GM23338 (cell line): ENCODE measurements around the gene FXN. TPM values are rescaled to one million over a fixed set of nuclear protein-coding genes. Genes with fewer than 3 reads are reported as not detected.

Experiments used
- ATAC-seq: fragments of 200-7000 bp; cut with Tn5 transposase; 3 replicates; pipeline ENCODE4 v1.9.1; 2020
- DNase-seq: peaks from one replicate; pipeline ENCODE4 v3.0.0-alpha.2; 2015; ENCODE audit warnings: low spot score
- H2AFZ ChIP-seq: fragments of 200-600 bp; sonication (generic); 2 replicates; pipeline ENCODE4 v1.8.0; 2016; ENCODE audit warnings: antibody characterized with exemption, mild to moderate bottlenecking, moderate library complexity
- H3F3A ChIP-seq: fragments of 200-600 bp; sonication (generic); replicated peaks from 2 replicates; pipeline ENCODE4 v1.8.0; 2017; ENCODE audit warnings: antibody characterized with exemption, mixed run types, low read depth
- H3K27ac ChIP-seq: fragments of 200-600 bp; sonication (generic); 2 replicates; pipeline ENCODE4 v1.6.1; 2016; ENCODE audit warnings: low read depth
- H3K27me3 ChIP-seq: fragments of 200-600 bp; sonication (generic); 2 replicates; pipeline ENCODE4 v1.8.0; 2016; ENCODE audit warnings: mild to moderate bottlenecking, mixed run types, moderate library complexity; ENCODE audit not compliant: insufficient read depth
- H3K36me3 ChIP-seq: fragments of 200-600 bp; sonication (generic); 2 replicates; pipeline ENCODE4 v1.8.0; 2016; ENCODE audit warnings: mild to moderate bottlenecking; ENCODE audit not compliant: insufficient read depth
- H3K4me1 ChIP-seq: fragments of 200-600 bp; sonication (generic); 2 replicates; pipeline ENCODE4 v1.8.0; 2016; ENCODE audit warnings: mild to moderate bottlenecking, moderate library complexity; ENCODE audit not compliant: insufficient read depth
- H3K4me2 ChIP-seq: fragments of 200-600 bp; sonication (generic); 2 replicates; pipeline ENCODE4 v1.7.1; 2017; ENCODE audit warnings: mixed run types
- H3K4me3 ChIP-seq: fragments of 200-600 bp; sonication (generic); 2 replicates; pipeline ENCODE4 v1.6.1; 2016; ENCODE audit warnings: mixed run types
- H3K79me2 ChIP-seq: fragments of 200-600 bp; sonication (generic); replicated peaks from 2 replicates; pipeline ENCODE4 v1.8.0; 2017; ENCODE audit warnings: mild to moderate bottlenecking; ENCODE audit not compliant: insufficient read depth
- H3K9me2 ChIP-seq: fragments of 200-600 bp; sonication (generic); 2 replicates; pipeline ENCODE4 v1.8.0; 2017; ENCODE audit not compliant: insufficient read depth
- H4K20me1 ChIP-seq: fragments of 200-600 bp; sonication (generic); replicated peaks from 2 replicates; pipeline ENCODE4 v1.8.0; 2017; ENCODE audit warnings: mild to moderate bottlenecking; ENCODE audit not compliant: insufficient read depth
- H3K27ac Mint-ChIP-seq: 2 replicates; pipeline ENCODE4 v1.8.0; 2020; ENCODE audit warnings: inconsistent platforms, mild to moderate bottlenecking, moderate library complexity, mixed read lengths
- H3K27me3 Mint-ChIP-seq: 3 replicates; pipeline ENCODE4 v1.8.0; 2022; ENCODE audit warnings: low read depth, mild to moderate bottlenecking, moderate library complexity, mixed read lengths, inconsistent platforms; ENCODE audit not compliant: insufficient read depth, poor library complexity
- H3K36me3 Mint-ChIP-seq: 3 replicates; pipeline ENCODE4 v1.8.0; 2021; ENCODE audit warnings: low read depth, mild to moderate bottlenecking, inconsistent platforms, moderate library complexity, mixed read lengths
- H3K4me1 Mint-ChIP-seq: 3 replicates; pipeline ENCODE4 v1.8.0; 2020; ENCODE audit warnings: mild to moderate bottlenecking, inconsistent platforms, mixed read lengths
- H3K4me3 Mint-ChIP-seq: 3 replicates; pipeline ENCODE4 v1.8.0; 2021; ENCODE audit warnings: moderate library complexity, mild to moderate bottlenecking, inconsistent platforms, mixed read lengths
- H3K9me3 Mint-ChIP-seq: 3 replicates; pipeline ENCODE4 v1.8.0; 2020; ENCODE audit warnings: moderate library complexity, mild to moderate bottlenecking, inconsistent platforms, mixed read lengths
- CREB1 ChIP-seq: fragments of 250-450 bp; sonication (Bioruptor Pico); IDR thresholded peaks from 2 replicates; pipeline ENCODE4 v1.5.0; 2020; ENCODE audit warnings: low read depth, mild to moderate bottlenecking, moderate library complexity
- CTCF ChIP-seq, 2 experiments: fragments of 200-600 bp in 1 of 2; sonication (generic) in 1 of 2; conservative IDR thresholded peaks; 2 replicates each; pipeline versions ENCODE4 v1.5.1 to v1.6.1; 2016 to 2017; ENCODE audit warnings: antibody characterized with exemption in 2 of 2, low read depth in 2 of 2, mild to moderate bottlenecking in 2 of 2, moderate library complexity in 1 of 2
- ETS1 ChIP-seq: IDR thresholded peaks from 2 replicates; pipeline ENCODE4 v1.6.1; 2016; ENCODE audit warnings: antibody characterized with exemption
- EZH2 ChIP-seq: fragments of 200-600 bp; sonication (generic); IDR thresholded peaks from one replicate; pipeline ENCODE4 v1.8.0; 2017; ENCODE audit warnings: antibody characterized with exemption, mild to moderate bottlenecking, low read depth; ENCODE audit not compliant: unreplicated experiment
- EZH2phosphoT487 ChIP-seq: fragments of 200-600 bp; sonication (generic); IDR thresholded peaks from one replicate; pipeline ENCODE4 v1.8.1; 2018; ENCODE audit warnings: antibody characterized with exemption; ENCODE audit not compliant: unreplicated experiment
- JUNB ChIP-seq: IDR thresholded peaks from one replicate; pipeline ENCODE4 v1.6.1; 2016; ENCODE audit warnings: antibody characterized with exemption; ENCODE audit not compliant: unreplicated experiment
- NANOG ChIP-seq: IDR thresholded peaks from 2 replicates; pipeline ENCODE4 v1.6.1; 2016; ENCODE audit warnings: antibody characterized with exemption, borderline replicate concordance
- POLR2AphosphoS5 ChIP-seq: IDR thresholded peaks from 2 replicates; pipeline ENCODE4 v1.6.1; 2016; ENCODE audit warnings: antibody characterized with exemption, low read depth
- REST ChIP-seq: IDR thresholded peaks from one replicate; pipeline ENCODE4 v1.6.1; 2018; ENCODE audit warnings: antibody characterized with exemption; ENCODE audit not compliant: unreplicated experiment
- STAT1 ChIP-seq: IDR thresholded peaks from one replicate; pipeline ENCODE4 v1.6.1; 2016; ENCODE audit warnings: antibody characterized with exemption; ENCODE audit not compliant: unreplicated experiment
- ZNF114 ChIP-seq: fragments of 250-450 bp; sonication (Bioruptor Pico); IDR thresholded peaks from 2 replicates; pipeline ENCODE4 v1.5.0; 2020; ENCODE audit warnings: mild to moderate bottlenecking, moderate library complexity
- ZNF331 ChIP-seq: fragments of 250-450 bp; sonication (Bioruptor Pico); IDR thresholded peaks from 2 replicates; pipeline ENCODE4 v1.5.0; 2020; ENCODE audit warnings: low read depth, mild to moderate bottlenecking, moderate library complexity
- polyA plus RNA-seq: library from polyadenylated mRNA; unstranded; fragments of >200 nt; fragmentation: Nextera tagmentation; extraction: Ambion mirVana; gene quantifications from 2 replicates; pipeline ENCODE4 v1.2.1, GENCODE V29; 2016
- total RNA-seq: library from RNA; depleted of rRNA; stranded (reverse); fragments of >200 nt; shearing (Covaris generic); gene quantifications from 2 replicates; pipeline ENCODE4 v1.2.3, GENCODE V29; 2014
- TF ChIP-seq, protein P1 (sequence below): fragments of 250-450 bp; sonication (Bioruptor Pico); IDR thresholded peaks from 2 replicates; pipeline ENCODE4 v1.5.0; 2020; ENCODE audit warnings: mild to moderate bottlenecking, moderate library complexity

FXN gene
- total and polyA plus RNA-seq, 2 experiments from 2014 or later = 26.1 to 66.4 TPM

DNA sequence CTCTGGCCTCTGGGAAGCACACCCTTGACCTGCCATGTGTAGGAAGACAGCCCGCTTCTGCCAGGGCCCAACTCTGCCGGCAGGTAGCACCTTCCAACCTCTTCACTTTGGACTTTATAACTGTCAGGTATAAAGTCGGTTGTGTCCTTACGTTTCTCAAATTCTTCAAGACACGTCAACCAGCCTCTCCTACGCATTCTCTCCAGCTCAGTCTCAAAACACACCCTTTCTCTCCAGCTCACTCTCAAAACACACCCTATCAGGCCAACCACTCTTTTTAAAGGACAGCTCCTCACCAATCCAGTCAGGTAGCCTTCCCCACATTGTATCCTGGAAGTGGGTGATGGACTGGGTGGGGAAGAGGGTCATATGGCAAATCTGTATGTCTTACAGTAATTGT lies 13.5 kb downstream of the FXN start:
- ATAC-seq (no peak), DNase-seq (no peak)
- H3K4me3 ChIP-seq = no peak overlapping the region
- H3K79me2 ChIP-seq = peaks cover 17% of the 10 kb centered on the region
- peaks cover 2% of the 10 kb centered on the region; the same call in 1 of the 2 replicates for H3F3A ChIP-seq
- no peak overlapping the region for H2AFZ ChIP-seq
- no peak overlapping the region for H3K27ac Mint-ChIP-seq
- H4K20me1 ChIP-seq = peaks cover 6% of the 10 kb centered on the region; the same call in 1 of the 2 replicates
- H3K36me3 ChIP-seq = peaks cover 3% of the 10 kb centered on the region
- peaks cover 34% of the 10 kb centered on the region for H3K36me3 Mint-ChIP-seq
- no peaks in the 10 kb centered on the region for H3K27me3 ChIP-seq
- no peak overlapping the region for H3K27ac ChIP-seq
- H3K27me3 Mint-ChIP-seq = peaks cover 14% of the 10 kb centered on the region
- peaks cover 30% of the 10 kb centered on the region for H3K4me1 Mint-ChIP-seq
- H3K4me2 ChIP-seq = no peak overlapping the region
- H3K9me2 ChIP-seq = no peaks in the 10 kb centered on the region
- TF ChIP-seq ZNF114 = no peak
- TF ChIP-seq ZNF331 (CRISPR knock-in tag) = no peak
- TF ChIP-seq JUNB = no peak
- no peak for TF ChIP-seq CREB1
- TF ChIP-seq EZH2 = no peak
- no peak for TF ChIP-seq REST
- no peak for TF ChIP-seq NANOG
- TF ChIP-seq STAT1 = no peak
- TF ChIP-seq, protein P1, sequence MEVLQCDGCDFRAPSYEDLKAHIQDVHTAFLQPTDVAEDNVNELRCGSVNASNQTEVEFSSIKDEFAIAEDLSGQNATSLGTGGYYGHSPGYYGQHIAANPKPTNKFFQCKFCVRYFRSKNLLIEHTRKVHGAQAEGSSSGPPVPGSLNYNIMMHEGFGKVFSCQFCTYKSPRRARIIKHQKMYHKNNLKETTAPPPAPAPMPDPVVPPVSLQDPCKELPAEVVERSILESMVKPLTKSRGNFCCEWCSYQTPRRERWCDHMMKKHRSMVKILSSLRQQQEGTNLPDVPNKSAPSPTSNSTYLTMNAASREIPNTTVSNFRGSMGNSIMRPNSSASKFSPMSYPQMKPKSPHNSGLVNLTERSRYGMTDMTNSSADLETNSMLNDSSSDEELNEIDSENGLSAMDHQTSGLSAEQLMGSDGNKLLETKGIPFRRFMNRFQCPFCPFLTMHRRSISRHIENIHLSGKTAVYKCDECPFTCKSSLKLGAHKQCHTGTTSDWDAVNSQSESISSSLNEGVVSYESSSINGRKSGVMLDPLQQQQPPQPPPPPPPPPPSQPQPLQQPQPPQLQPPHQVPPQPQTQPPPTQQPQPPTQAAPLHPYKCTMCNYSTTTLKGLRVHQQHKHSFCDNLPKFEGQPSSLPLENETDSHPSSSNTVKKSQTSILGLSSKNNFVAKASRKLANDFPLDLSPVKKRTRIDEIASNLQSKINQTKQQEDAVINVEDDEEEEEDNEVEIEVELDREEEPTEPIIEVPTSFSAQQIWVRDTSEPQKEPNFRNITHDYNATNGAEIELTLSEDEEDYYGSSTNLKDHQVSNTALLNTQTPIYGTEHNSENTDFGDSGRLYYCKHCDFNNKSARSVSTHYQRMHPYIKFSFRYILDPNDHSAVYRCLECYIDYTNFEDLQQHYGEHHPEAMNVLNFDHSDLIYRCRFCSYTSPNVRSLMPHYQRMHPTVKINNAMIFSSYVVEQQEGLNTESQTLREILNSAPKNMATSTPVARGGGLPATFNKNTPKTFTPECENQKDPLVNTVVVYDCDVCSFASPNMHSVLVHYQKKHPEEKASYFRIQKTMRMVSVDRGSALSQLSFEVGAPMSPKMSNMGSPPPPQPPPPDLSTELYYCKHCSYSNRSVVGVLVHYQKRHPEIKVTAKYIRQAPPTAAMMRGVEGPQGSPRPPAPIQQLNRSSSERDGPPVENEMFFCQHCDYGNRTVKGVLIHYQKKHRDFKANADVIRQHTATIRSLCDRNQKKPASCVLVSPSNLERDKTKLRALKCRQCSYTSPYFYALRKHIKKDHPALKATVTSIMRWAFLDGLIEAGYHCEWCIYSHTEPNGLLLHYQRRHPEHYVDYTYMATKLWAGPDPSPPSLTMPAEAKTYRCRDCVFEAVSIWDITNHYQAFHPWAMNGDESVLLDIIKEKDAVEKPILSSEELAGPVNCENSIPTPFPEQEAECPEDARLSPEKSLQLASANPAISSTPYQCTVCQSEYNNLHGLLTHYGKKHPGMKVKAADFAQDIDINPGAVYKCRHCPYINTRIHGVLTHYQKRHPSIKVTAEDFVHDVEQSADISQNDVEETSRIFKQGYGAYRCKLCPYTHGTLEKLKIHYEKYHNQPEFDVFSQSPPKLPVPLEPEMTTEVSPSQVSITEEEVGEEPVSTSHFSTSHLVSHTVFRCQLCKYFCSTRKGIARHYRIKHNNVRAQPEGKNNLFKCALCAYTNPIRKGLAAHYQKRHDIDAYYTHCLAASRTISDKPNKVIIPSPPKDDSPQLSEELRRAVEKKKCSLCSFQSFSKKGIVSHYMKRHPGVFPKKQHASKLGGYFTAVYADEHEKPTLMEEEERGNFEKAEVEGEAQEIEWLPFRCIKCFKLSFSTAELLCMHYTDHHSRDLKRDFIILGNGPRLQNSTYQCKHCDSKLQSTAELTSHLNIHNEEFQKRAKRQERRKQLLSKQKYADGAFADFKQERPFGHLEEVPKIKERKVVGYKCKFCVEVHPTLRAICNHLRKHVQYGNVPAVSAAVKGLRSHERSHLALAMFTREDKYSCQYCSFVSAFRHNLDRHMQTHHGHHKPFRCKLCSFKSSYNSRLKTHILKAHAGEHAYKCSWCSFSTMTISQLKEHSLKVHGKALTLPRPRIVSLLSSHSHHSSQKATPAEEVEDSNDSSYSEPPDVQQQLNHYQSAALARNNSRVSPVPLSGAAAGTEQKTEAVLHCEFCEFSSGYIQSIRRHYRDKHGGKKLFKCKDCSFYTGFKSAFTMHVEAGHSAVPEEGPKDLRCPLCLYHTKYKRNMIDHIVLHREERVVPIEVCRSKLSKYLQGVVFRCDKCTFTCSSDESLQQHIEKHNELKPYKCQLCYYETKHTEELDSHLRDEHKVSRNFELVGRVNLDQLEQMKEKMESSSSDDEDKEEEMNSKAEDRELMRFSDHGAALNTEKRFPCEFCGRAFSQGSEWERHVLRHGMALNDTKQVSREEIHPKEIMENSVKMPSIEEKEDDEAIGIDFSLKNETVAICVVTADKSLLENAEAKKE (CRISPR knock-in tag) = no peak
- no peak for TF ChIP-seq EZH2phosphoT487
- TF ChIP-seq CTCF (conservative IDR thresholded peaks at IDR 0.05; ENCODE audit: low read depth in 2 of 2) = no peak
- no peak for TF ChIP-seq ETS1
- no peak for TF ChIP-seq POLR2AphosphoS5
- H3K4me1 ChIP-seq = peaks cover 26% of the 10 kb centered on the region
- H3K4me3 Mint-ChIP-seq = no peak overlapping the region
- H3K9me3 Mint-ChIP-seq = no peaks in the 10 kb centered on the region
